ENCODE measurements around the gene HCN3.
A peak's percentile ranks its signal among the peaks of the same experiment; 100 is the strongest.

Gene HCN3

DNA sequence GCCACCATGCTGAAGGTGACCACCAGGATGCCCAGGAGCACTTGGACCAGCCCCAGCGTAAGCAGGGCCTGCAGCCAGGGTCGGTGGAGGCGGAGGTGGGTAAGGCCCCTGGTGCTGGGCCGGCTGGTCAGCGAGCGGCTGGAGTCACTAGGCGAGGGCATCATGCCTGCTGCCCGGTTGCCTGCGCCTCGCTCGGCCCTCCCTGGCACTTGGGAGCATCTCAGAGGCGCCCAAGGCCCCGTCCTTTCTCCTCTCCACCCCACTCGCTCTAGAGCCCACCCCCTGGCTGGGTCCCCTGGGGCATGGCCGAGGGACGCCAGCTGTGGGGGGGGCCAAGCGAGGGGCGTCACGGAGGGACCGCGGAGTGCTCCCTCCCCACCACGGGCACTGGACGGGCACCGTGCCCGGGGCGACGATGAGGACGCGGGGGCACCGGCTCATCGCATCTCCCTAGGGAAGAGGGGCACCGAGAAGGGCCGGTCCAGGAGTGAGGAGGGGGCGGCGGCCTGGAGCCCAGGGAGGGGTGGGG is 22.5 kb upstream of the HCN3 start:
- DNase-seq, result no peak

DNA sequence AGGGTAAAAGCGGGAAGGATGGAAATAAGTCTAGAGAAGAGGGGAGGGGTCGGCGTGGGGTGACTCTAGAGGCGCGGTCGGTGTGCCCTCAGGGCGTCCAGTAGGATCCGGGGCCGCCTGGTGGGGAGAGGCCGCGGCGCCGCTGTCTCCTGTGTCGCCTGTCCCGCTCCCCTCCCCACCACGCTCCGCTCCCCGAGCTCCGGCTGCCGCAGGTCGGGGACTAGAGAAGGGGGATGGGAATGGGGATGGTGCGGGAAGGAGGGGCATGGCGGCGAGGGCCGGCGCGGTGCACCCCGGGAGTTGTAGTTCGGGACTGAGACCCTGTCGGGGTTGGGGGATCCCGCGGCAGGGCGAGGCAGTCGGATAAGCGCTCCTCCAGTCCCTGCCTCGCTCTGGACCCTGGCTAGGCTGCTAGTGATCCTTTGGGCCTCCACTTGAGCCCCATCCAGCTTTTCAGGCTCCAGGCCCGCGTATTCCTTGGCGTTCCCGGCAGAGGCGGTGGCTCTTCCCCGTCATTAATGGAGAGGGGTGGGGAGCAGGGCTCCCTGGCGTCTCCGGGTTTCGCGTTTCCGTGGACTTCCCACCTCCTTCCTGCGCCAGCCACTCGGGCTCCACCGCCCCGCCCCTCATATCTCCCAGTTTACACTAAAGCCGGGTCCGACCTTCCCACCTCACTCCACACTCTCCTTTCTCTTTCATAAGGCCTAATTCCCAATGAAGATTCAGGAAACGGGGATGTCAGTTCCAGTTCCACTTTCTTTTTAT is 21.8 kb upstream of the HCN3 start, which contains the start of gene ENTREP3:
Gene ENTREP3, minus strand, starts transcription at position 241 of the 765 bp plus-strand sequence. CDS start 606 bp downstream, outside the sequence.
- peak; percentile 70 for DNase-seq

DNA sequence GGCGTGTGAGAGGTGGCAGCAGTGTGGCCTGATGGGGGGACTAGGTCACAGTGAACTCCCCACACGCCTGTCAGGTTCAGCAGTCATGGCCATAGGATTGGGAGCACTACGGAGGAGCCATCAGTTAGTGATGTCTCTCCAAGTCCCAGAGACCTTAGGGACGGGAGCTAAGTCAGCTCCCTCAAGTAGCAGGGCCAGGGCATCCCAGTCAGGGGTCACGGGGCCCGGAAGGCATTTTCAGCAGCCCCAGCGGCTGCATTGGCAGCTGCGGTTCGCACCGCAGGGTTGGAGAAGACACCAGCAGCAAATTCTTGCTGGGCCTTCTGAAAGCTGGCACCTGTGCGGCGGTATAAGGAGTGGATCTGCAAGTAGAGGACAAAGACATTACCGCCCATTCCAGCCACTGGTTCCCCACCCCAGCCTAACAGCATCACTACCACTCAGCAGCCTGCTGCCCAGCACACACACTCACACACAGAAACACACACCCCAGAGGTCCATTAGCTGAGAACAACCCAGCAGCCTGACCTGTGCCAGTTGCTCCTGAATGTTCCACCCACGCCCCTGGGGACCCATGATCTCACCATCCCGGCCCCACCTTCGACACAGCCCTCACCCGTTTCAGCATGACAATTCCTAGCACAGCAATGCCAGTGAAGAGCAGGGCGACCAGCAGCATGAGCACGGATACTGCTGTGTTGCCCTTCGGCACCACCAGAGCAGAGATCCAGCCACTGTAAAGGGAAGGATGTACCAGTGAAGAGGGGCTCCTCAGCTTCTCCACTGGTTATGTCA is 21.0 kb upstream of the HCN3 start:
- no peak for DNase-seq

DNA sequence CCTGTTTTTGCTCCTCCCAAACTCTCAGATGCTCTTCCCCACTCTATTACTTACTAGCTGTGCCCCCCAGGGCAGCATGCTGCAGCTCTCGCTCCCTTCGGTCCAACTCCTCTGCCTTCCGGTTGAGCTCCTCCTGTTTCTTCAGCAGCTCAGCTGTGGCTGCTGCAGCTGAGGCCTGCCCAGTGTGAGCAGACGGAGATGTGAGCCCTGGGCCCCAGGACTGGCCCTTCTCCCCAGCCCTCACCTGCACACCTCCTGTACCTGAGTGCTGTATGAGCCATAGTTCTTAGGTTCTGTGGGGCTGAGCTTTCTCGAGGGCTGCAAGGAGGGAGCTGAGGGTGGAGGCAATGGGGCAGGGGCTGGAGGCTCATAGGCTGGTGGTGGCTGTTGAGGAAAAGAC is 17.0 kb upstream of the HCN3 start:
- DNase-seq, result no peak

DNA sequence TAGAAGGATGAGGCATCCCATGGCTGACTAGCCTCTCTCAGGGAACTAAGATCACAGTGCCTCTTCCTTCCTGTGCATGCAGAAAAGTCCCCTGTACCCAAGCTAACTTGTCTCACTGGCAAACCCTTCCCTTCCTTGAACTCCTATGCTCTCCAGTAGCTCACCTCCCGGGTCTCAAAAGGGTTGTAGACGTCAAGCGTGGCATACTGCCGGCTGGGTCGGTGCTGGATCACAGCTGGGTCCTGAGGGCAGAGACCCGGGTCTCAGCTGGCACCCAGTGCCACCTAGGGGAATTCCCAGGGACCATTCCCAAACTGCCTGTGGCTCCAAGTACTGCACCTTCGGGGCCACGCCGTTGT is 15.8 kb upstream of the HCN3 start:
- DNase-seq, result no peak

DNA sequence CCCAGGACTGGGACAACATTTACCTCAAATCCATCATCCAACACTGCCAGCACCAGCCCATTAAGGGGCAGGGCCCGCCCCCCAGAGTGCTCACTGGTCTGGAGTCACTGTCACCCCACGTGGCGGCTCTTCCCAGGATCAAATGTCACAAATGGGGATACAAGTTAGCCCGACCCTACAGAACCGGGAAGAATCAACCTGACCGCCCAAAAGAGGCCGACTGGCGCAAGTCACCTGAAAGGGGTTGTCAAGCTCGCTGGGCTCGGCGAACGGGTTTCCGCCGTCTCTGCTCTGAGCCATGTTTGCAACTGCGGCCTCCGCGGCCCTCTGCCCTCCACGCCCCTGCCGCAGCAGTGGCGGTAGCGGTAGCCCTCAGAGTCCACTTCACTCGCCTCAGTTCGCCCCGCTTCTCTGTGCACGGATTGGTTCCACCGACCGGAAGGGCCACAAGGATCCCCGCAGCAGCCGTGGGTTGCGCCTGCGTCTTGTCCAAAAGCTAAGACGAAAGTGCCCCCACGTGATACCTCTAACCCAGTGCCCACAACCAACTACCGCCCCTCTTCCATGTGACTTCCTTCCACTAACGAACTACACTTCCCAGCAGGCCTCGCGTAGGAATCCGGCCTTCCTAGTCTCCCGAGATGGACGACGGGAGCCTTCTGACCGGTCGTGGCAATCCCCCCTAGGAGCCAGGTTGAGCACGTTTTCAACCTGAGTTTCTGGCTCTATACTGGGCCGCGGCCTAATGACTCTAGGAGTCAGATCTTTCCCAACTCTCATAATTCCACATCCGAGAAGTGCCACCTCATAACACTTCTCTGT is 15.2 kb upstream of the HCN3 start, which contains the start of gene SCAMP3:
Gene SCAMP3, minus strand, starts transcription at position 509 of the 822 bp plus-strand sequence. Its CDS starts 209 bp downstream, at position 300.
- DNase-seq, result peak; percentile 98

DNA sequence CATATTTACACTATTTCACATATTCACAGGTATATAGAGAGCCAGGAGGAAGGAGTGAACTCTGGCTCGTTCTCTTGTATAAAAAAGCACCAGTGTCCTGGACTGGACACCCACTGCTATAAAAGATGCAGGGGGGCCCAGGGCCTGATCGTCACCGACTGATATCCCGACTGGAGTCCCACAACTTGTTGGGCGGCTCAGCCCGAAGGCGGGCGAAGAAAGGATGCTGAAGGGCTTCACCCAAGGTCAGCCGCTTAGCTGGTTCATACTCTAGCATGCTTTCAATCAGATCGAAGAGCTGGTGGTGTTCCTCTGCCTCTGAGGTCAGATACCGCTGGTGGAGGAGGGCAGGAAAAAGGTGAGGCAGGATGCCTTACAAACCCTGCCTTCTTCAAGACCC is 14.2 kb upstream of the HCN3 start:
- no peak for DNase-seq

DNA sequence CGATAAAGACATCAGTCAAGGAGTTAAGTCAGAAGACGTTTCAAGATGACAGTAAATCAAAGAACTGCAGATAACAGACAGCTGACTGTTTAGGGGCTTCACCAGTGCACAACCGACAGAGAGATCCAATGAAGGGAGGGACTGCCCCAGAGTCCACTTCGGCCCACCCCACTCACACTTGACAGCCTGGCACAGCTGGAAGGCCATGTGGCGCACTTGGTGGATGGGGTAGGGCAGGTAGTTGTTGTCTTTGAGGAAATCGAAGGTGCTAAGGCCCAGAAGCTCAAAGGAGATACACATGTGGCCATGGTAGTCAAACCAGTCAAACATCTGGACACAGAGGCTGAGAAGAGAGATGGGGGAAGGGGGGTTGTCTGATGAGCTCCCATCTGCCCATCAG is 10.7 kb upstream of the HCN3 start:
- DNase-seq, result no peak

DNA sequence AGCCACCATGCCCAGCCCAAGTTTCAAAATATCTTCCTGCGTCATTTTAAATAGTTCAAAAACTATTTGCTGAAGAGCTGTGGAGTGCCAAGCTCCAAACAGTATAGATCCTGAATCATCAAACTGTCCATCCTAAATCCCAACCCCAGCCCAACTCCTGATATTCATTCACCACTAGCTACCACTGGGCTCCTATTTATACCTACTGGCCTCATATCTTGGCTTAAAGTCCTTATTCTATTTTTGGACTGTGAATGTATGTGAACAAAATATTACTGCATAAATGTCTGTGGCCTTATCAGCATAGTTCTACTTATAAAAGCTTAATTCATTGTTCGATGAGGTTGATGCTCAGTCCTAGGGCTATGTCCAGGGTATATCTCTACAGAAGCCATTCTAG is 9.9 kb upstream of the HCN3 start:
- DNase-seq, result no peak

DNA sequence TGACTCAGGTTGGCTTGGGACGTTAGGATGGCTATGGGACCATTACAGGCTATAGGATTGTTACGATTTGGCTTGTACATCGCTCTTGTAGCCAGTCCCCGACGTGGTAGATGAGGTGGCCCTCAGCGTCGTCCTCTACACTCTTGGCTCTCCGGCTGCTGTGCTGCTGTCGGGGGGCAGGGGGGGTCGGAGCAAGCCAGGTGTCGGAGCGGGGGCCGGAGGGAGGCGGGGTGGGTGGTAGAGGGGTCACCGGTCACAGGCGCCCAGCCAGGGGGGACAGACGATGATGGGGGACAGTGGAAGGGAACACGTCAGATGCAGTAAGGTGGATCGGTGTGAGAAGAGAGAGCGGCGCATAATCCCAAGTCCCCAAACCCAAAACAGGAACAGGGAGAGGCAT is 8.6 kb upstream of the HCN3 start:
- no peak for DNase-seq

DNA sequence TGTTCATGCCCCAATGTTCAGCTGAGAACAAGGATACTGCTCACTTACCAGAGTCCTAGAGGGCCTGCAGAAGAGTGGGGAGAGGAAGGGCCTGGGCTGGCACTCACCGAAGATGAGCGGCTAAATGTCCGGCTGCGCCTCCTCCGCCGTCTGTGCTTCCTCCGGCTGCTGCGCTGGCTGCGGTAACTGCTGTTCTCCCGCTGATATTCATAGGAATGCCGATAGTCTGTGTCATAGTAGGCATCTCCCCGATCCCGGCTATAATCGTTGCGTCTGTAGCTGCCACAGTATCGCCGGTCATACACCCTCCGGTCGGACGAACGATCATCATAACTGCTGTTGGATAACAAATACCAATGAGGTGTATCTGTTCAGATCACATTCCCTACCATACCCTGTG is 7.9 kb upstream of the HCN3 start:
- DNase-seq, result no peak

DNA sequence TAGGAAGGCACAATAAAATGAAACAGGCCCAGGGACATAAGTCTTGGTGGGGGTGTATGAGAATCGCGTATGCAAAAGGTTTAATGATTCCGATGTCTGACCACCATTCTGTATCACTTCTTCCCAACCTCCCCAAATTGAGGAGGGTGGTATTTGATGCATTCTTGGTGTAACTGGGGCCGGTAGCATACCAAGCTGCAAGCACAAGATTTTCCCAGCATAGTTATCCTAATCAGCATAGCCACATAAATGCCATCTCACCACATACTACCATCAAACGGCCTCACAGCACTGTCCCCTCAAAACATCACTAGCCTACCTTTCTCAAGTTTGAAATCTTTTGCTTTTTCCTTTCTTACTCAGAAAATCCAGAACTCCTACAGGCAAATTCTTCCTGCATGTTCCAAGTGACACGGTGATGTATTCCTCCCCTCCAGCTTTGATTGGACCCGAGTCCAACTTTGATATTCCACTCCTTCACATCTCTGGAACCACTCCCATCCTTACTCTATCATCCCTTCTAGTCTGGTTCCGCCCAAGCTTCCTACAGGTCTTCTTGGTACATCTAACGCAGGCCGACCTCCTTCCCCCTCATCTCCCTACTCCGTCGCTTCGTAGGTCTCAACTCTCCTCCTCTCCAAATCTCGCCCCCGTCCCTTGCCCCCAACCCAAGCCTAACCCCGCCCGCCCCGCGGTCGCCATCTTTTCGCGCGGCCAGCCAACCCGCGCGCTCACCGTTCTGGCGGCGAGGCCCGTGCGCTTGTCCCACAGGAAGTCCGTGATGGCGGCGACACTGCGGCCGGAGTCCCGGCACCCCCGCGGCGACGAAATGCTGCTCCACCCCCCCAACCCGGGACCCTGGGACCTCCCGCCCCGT is 4.6 kb upstream of the HCN3 start:
- peak; percentile 57 for DNase-seq

DNA sequence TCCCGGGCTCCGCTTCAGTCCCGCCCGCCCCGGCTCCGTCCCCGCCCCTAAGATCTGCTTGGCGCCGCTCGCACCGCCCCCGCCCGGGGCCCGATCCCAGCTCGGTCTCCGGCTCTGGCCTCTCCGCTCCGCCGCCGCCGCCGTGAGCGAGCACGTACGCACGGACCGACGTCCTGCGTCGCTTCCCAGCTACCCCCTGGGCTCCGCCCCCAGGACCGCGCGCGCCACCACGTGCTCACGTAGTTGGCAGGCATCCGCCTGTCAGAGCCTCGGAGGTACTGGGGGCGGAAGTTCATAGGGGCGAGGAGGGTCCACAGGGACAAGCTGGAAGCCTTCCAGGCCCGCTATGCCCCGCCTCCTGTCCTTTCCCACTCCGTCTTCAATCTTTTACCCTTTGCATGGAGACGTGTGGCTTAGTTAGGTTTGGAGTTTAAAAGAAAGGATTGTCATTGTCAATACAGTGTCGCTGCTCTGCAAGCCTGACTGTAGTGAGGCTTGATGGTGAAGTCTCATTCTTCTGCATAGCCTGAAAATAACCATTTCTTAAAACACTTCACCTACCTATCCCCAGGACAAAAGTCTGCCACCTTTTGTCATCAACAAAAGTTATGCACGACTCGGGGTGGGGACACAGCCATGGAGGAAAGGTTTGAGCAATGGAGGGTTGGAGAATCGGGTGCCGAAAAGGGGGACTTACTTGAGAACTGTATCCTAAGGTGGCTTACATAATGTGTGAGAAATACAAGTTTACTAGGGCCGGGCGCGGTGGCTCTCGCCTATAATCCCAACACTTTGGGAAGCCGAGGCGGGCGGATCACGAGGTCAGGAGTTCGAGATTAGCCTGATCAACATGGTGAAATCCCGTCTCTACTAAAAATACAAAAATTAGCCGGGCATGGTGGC is 3.7 kb upstream of the HCN3 start, which contains the start of gene CLK2:
Gene CLK2, minus strand, starts transcription at position 162 of the 903 bp plus-strand sequence. CDS start 2,527 bp downstream, outside the sequence.
- DNase-seq, result peak; percentile 95

DNA sequence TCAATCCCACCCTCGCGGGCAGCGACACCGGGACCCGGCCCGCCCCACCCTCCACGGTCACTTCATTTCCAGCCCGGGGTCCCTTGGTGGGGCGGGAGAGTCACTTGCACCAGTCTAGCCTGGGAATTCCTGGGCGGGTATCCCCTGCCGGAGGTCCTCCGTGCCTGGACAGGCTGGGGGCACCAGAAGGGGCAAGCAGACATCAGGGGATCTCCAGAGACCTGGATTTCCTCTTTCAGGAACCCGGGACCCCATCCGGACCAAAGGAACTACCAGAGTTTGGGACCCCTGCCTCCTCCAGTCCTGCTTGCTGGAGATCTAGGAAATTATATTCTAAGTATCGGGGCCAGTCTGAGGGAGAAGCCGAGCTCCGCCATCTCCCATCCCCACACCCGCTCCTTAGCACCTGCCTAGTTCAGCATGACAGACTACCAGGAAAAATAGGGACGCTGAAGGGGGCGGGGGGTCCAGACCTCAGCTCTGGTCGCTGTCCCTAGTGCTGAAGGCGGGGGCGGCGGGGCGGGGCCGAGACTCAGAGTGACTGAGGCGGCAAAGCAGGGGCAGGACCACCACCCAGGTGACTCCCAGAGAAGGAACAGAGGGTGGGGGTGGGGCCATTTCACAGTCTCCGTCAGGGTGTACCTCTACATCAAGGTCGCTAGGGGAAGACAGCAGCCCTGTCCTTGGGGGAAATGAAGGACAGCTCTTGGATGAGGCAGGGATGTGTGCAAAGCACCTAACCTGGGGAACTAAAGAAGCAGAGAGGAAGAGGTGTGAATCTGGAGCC is 832 bp downstream of the HCN3 start:
- peak; percentile 29 for DNase-seq

DNA sequence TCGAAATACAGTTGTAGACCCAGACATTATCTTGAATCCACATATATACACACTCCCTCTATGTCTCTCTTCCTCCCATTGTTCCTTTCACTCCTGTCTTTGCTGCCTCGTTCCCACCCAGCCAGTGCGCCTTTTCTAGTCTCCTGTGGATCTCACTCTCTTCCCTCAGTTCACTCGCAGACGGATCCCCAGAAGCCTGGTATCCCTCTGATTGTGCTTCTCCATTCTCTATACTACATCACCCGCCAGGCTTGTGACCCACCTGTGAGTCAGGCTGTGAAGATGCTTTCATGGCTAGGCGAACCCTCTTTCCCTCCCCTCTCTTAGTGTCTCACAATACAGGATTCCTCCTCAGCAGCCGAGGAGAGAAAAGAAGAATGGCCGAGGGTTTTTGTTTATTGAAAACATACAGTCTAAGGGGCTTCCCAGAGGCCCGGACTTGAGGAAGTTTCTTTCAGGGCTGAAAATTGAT is 1.5 kb downstream of the HCN3 start:
- DNase-seq, result no peak

DNA sequence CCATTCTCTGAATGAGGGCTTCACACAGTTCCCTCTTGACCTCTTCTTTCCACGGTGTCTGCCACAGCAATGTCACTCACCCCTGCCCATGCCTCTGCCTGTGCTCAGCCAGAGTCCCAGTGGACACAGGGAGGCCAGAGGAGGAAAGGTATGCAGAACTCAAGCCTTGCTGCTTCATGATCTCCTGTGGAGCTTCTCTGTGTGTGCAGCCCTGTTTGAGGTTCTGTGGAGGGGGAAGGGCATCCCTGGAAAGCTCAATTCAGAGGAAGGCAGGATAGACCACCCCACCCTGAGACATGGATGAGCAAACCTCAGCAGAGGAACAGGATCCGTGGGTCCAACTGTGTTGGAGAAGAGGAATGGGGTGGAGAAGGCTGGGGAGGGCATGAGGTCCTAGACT is 2.0 kb downstream of the HCN3 start:
- no peak for DNase-seq

DNA sequence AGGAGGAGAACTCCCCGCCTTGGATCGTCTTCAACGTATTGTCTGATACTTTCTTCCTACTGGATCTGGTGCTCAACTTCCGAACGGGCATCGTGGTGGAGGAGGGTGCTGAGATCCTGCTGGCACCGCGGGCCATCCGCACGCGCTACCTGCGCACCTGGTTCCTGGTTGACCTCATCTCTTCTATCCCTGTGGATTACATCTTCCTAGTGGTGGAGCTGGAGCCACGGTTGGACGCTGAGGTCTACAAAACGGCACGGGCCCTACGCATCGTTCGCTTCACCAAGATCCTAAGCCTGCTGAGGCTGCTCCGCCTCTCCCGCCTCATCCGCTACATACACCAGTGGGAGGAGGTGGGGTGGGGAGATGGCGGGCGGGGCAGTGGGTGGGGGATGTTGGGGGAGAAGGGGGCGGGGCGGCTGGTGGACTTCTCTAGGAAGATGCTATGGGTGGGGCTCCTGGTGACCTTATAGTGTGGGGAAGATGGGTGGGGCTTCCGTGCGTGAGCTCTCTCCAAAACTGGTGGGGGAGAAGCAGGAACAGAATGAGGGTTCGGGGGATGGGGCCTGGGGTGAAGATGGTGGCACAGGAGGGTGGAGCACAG is 5.3 kb downstream of the HCN3 start:
- DNase-seq, result no peak

DNA sequence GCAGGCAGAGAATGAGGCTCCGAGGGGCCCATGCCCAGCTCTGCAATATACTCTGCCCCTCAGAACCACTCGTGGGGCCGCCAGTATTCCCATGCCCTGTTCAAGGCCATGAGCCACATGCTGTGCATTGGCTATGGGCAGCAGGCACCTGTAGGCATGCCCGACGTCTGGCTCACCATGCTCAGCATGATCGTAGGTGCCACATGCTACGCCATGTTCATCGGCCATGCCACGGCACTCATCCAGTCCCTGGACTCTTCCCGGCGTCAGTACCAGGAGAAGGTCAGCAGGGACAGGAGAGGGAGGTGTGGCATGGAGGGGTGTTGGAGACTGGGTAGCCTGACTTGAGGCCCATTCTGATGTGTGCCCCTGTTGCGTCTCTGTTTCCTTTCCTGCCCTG is 7.2 kb downstream of the HCN3 start:
- no peak for DNase-seq

DNA sequence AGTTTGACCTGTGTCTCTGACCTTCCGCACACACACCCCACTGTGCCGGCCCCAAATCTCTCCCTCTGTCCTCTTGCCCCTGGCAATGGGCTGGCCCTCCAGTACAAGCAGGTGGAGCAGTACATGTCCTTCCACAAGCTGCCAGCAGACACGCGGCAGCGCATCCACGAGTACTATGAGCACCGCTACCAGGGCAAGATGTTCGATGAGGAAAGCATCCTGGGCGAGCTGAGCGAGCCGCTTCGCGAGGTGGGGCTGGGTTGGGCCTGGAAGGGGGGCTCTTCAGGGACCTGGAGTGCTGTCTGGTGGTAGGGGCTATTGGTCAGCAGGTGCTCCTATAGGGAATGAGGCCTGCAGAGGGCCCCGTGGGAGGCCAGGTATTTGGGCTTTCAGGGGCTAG is 7.8 kb downstream of the HCN3 start:
- no peak for DNase-seq
